HG03196 (cell line): ENCODE data around the gene RAI1.

Source experiments
- ATAC-seq: cut with Tn5 transposase; IDR thresholded peaks from one replicate; pipeline ENCODE4 v1.9.1; 2021; ENCODE audit not compliant: unreplicated experiment

The RAI1 gene

DNA sequence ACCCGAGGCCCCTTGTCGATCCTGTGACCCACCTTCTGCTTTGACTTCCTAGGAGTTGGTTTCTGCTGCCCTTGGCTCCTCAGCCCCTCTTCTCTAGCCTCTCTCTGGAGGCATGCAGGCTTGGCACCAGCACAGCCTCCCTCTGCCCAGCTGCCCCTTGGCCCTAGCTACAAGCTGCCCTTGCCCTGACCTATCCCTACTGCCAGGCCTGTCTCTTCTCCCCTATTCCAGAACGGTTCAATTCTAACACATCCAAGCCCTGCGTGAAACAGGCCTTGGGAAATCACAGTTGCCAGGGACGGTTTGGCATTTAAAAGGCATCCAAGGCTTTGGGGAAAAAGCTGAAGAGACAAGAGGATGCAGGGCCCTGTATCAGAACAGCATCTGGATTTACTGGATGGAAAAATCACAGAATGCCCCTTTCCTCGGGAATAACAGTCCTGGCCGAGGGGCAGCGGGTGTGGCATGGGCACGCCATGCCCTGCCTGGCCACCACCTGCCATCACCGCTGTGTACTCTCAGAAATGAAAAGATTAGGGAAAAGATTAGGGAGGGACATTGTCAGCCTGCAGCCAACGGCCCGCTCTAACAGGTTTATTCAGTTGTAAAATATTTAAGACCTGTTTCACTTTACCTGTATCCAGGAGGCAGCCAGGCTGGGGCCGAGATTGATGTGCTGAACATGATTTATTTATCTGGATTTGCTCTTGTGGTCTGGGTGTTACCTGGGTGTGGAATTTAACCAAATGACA is 15.8 kb downstream of the RAI1 start:
- ATAC-seq: no peak

- no peak for ATAC-seq
These were observed 17.1 kb downstream of the RAI1 start for GRCh38 chr17:17698371-17698770.

DNA sequence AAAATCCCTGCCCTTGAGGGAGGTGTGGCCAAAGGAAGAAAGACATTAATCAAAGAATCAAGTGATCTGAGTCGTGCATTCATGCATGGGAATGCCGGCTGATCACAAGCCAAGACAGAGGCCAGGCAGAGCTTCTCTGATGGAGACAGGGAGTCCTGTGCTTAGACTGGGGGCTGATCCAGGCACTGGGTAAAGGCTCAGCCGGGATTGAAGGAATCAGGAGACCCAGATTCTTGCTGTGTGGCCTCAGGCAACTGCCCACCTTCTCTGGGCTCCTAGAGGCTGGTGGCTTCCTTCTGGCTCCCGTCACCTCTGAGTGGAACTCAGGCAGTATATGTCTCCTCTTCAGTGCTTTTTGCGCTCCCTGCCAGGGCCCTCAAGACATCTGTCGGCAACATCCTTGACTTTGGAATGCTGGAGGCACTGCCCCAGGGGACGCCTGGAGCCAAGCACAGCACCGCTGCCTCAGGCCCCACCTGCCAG is 17.7 kb downstream of the RAI1 start:
- ATAC-seq: no peak

GRCh38 chr17:17699491-17699890 is 18.2 kb downstream of the RAI1 start:
- no peak for ATAC-seq

GRCh38 chr17:17700251-17700969 is 19.2 kb downstream of the RAI1 start:
- no peak for ATAC-seq

DNA sequence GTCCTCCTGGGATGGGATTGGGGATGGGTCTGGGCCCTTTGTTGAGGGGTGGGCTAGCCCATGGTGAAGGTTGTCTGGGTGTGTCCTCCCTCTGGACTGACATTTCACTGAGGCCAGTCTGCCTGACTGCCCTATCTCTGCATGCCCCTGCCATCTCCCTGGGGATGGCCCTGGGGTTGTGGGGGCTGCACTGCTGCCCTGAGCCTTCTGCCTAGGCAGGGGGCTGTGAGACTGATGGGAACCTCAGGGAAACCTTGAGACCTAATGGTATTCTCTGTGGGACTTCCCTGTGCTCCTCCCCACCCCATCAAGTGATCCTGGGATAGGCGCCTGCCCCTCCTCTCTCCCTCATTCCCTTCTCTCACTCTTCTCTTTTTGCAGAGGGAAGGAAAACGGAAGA is 19.9 kb downstream of the RAI1 start:
- ATAC-seq: no peak

GRCh38 chr17:17701658-17702057 is 20.4 kb downstream of the RAI1 start:
- no peak for ATAC-seq

DNA sequence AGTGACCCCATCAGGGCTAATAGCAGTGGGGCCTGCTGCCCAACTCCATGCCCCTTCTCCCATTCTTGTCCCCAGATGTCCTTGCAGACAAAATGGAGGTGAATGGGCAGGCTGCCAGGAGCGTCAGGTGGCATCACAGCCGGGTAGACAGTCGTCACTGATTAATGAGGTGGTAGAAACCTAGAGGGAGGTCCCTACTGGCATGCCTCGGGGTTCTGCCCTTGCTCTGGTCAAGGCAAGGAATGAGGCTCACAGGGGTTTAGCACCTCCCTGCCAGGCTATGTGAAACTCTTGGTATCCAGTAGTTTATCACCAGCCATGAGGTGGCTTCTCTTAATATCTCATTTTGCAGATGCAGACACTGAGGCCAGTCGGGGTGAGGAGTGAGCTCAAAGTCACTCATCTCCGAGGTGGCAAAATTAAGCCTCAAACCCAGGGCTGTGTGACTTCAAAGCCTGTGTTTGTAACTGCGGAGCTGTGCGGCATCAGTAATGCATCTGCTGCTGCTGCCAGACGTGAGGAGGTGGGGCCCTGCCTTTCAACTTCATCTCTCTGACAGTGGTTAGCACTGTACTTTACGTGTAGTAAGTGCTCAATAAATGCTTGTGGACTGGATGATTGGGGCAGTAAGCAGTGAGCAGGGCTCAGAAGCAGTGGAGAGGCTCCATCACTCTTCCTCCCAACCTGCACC is 21.3 kb downstream of the RAI1 start:
- no peak for ATAC-seq

DNA sequence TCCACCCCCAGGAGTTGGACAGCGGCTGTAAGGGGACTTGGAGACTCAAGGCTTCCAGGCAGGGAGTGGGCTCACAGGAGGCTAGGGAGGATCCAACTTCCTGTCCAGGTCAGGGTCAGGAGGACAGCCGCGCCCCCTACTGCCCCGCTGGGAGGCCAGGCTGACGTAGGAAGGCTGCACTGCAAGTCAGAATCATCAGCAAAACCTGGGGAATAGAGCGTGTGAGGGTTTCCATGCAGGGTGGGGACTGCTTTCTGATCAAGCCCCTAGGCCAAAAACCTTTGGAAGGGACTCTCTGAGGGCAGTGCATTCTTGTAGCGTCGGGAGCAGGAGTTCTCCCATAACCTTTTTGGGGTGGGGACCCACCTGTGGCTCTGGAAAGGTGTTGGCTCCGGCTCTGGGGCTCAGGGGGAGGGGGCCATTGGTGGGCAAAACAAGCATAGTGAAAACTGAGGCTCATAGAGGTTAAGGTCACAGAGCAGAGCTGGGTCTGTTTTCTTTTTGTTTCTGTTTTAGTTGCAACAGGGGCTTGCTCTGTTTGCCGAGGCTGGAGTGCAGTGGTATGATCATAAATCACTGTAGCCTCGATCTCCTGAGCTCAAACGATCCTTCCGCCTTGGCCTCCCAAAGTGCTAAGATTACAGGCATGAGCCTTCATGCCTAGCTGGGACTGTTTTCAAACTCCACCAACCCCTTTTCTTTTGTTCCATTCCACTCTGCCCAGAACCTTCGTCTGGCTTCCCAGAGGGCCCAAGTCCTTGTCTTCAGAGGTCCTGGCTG is 22.1 kb downstream of the RAI1 start:
- ATAC-seq: no peak

- no peak for ATAC-seq
These were observed 23.7 kb downstream of the RAI1 start for GRCh38 chr17:17704931-17705330.

- no peak for ATAC-seq
These were observed 25.1 kb downstream of the RAI1 start for GRCh38 chr17:17706140-17707060.

GRCh38 chr17:17708295-17708694 is 27.0 kb downstream of the RAI1 start:
- ATAC-seq: no peak

DNA sequence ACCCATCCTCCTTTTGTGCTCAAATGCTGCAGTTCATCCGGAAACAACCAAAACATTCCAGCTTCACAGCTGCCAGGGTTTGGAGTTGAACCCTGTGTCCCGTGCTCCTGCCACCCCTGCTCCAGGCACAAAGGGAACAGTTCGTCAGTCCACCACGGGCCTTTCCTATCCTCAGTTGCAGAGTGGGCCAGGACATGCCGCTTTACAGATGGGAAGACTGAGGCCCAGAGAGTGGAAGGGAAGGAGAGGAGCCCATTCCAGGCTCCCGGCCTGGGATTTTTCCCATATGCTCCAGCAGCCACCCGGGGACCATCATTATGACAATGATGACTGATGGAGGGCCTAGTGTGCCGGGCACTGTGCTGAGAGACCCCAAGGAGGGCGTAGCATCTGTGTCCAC is 27.6 kb downstream of the RAI1 start:
- no peak for ATAC-seq

GRCh38 chr17:17709815-17710321 is 28.6 kb downstream of the RAI1 start:
- ATAC-seq: no peak

- ATAC-seq: no peak
These were observed 29.1 kb downstream of the RAI1 start for GRCh38 chr17:17710355-17710727.

- ATAC-seq: no peak
These were observed 29.7 kb downstream of the RAI1 start for GRCh38 chr17:17710728-17711541.

DNA sequence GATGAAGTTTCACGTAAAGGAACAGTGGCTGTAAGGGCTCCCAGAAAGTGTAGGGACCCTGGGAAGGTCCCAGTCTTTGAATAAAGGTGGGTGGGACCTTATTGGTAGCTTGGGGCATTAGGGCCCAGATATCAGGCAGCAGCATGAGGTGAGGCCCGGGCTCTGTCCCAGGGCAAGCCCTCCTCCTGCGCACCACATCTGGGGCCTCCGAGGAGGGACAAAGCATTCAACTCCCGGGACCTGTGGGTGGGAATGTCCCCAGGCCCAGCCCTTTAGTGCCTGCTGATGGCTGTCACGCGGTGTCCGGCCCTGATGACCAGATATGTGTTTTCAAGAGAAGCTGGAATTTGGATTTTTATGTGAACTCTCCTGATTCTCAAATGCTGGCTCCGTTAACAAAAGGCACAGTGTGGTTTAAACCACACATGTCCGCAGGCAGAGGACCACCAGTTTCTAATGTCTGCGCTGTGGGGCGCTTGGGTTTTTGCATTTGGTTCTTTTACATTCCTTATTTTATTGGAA is 30.4 kb downstream of the RAI1 start:
- no peak for ATAC-seq

GRCh38 chr17:17712268-17712924 is 31.1 kb downstream of the RAI1 start:
- peak; percentile 82 for ATAC-seq
